ENCODE results near the gene UPP2. TPM values are rescaled to one million over a fixed set of nuclear protein-coding genes. Genes with fewer than 3 reads are reported as not detected.

Gene UPP2
- total RNA-seq, 1 donor from 2014 or later, result not detected

- no peak for ATAC-seq
Measured at GRCh38 chr2:158142568-158143332, 41.1 kb downstream of the UPP2 start.

GRCh38 chr2:158143703-158144360, 42.2 kb downstream of the UPP2 start:
- no peak for ATAC-seq

GRCh38 chr2:158144914-158145625, 43.4 kb downstream of the UPP2 start:
- ATAC-seq, result peak; percentile 67

- ATAC-seq, result no peak
Measured at GRCh38 chr2:158153270-158154015, 51.8 kb downstream of the UPP2 start.

GRCh38 chr2:158154596-158154995, 52.9 kb downstream of the UPP2 start:
- no peak for ATAC-seq

DNA sequence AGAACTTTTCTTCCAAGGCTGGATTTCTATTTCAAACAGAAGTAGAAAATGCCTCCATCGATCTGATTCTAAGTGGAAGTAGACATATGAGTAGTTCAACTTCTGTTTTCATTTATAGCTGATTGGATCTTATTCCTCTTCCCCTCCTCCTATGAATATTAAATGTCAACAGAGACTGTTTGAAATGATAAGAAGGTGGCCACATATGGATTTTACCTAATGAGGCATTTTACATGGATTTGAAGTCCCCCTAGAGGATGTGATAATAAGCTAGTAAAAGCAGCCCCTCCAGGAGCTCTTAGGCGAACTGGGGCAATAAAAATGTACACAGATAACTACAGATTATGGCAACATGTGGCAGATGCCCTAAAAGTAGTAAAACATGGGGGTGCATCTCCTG, 71.0 kb downstream of the UPP2 start:
- ATAC-seq, result no peak

DNA sequence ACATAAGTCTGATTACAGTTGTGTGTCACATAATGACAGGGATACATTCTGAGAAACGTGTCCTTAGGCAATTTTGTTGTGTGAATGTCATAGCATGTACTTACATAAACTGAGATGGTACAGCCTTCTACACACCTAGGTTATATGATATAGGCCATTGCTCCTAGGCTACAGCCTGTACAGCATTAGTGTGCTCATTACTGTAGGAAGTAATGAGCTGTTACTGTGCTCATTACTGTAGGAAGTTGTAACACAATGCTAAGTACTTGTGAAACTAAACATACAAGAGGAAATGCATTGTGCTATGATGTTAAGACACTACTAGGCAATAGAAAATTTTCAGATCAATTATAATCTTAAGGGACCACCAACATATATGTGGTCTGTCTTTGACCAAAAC, 72.8 kb downstream of the UPP2 start:
- peak; percentile 10 for ATAC-seq

- ATAC-seq, result no peak
Measured at GRCh38 chr2:158174956-158175355, 73.3 kb downstream of the UPP2 start.

GRCh38 chr2:158178646-158179045, 77.0 kb downstream of the UPP2 start:
- ATAC-seq, result no peak

DNA sequence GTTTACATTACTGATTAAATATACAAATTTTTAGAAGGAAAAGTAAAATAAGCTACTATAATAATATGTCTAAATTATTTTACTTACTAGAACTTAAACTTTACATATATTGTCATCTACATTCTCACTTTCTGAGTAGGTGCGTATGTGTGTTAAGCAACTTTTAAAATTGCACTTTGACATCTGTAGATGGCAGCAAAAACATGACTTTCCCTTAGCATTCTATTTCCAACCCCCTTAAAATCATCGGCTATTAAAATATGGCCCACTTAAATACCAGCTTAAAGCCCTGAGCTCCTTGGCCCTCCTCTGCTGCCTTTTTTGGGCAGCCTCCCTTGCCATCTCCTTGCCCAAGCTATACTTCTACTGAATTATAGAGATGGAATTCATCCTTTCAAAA, 78.0 kb downstream of the UPP2 start:
- no peak for ATAC-seq

DNA sequence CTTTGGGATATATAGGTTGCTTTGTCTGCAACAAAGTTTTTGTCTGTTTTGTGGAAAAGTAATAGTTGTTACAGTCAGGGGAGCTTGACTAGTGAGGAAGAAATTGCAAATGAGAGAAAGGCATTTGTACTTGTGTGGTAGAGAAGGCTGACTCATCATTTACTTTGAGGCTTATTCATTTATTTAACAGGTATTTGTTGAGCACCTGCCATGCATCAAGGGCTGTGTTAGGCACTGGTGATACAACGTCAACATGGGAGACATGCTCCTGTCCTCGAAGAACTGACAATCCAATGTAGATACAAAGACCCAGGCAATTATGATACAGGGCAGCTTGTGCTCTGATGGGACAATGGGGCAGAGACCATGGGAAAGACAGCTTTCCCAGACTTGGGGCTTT, 79.5 kb downstream of the UPP2 start:
- ATAC-seq, result peak; percentile 62

- no peak for ATAC-seq
Measured at GRCh38 chr2:158182676-158183295, 81.1 kb downstream of the UPP2 start.

- ATAC-seq, result no peak
Measured at GRCh38 chr2:158184001-158184400, 82.3 kb downstream of the UPP2 start.

DNA sequence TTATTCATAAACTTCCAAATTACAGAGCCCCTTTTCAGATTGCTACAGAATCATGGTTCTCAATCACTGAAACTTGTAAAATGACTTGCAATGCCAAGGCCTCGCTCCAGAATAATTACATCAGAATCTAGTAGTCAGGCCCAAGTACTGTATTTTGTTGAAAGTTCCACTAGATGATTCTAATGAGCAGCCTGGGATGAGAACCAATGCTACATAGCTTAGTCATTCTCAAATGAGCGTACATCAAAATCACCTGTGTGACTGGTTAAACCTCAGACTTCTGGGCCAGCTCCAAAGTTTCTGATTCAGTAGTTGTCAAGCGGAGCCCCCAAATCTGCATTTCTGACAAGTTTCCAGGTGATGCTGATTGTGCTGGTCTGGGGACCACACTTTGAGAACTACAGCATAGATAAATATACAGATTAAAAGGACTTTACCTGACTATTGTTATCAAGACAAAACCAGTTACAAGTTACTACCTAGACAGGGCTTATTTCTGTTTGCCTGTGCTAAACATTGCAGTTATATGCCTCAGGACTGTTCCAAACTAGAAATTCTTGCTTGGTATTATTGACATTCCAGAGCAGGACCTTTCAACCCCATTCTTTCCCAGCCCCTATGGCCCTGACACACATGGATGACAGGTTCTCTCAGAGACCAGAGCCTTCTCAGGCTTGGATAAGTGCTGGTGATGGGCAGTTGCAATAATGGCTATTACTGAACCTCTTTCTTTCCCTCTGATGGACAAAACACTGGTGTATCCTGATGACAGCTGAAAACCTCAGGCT, 83.1 kb downstream of the UPP2 start:
- ATAC-seq, result peak; percentile 80

Other genes with a start within 250 kb of the UPP2 start
- 12.6 TPM for gene ACVR1, start 225.5 kb upstream of the UPP2 start, total RNA-seq